Peyer's patch (tissue), 4 donors: ENCODE measurements around the gene BRSK1. TPM values are rescaled to one million over a fixed set of nuclear protein-coding genes. Genes with fewer than 3 reads are reported as not detected.

Experiments
- DNase-seq, 3 donors: peaks; one replicate each; pipeline ENCODE4 v3.0.0-alpha.2; 2017 to 2019
- H3K27ac ChIP-seq, 4 donors: fragments of 200-600 bp; sonication (generic); one replicate each; pipeline ENCODE4 v1.5.1; 2016 to 2019
- H3K27me3 ChIP-seq, 2 donors: fragments of 200-600 bp; sonication (generic); one replicate each; pipeline ENCODE4 v1.5.1; 2019
- H3K36me3 ChIP-seq, 3 donors: fragments of 200-600 bp; sonication (generic); one replicate each; pipeline ENCODE4 v1.5.1; 2016 to 2019
- H3K4me1 ChIP-seq, 4 donors: fragments of 200-600 bp; sonication (generic); one replicate each; pipeline ENCODE4 v1.5.1; 2016 to 2019
- H3K4me3 ChIP-seq, 4 donors: fragments of 200-600 bp; sonication (generic); 1 replicate in 3 of 4; 2 replicates in 1 of 4; pipeline ENCODE4 v1.5.1; 2016 to 2019; ENCODE audit warnings: mild to moderate bottlenecking in 1 of 4
- H3K9me3 ChIP-seq, 4 donors: fragments of 200-600 bp; sonication (generic); one replicate each; pipeline ENCODE4 v1.5.1; 2016 to 2019; ENCODE audit warnings: mild to moderate bottlenecking in 1 of 4
- POLR2A ChIP-seq, 2 donors: fragments of 450-650 bp; IDR thresholded peaks; one replicate each; pipeline ENCODE4 v1.5.1; 2017; ENCODE audit warnings: antibody characterized with exemption in 2 of 2, mild to moderate bottlenecking in 2 of 2, moderate library complexity in 2 of 2
- total RNA-seq, 4 donors: library from RNA; depleted of rRNA; stranded (reverse); fragments of >200 nt; gene quantifications; one replicate each; pipeline ENCODE4 v1.1.0, GENCODE V29; 2016
- TF ChIP-seq, protein P1 (sequence below), 6 experiments: fragments of 450-650 bp in 4 of 6; fragments of 200-600 bp in 2 of 6; sonication (generic) in 1 of 6; IDR thresholded peaks; one replicate each; pipeline ENCODE4 v1.5.1; 2017 to 2019; ENCODE audit warnings: antibody characterized with exemption in 6 of 6, mild to moderate bottlenecking in 3 of 6, moderate library complexity in 1 of 6

BRSK1 gene
- total RNA-seq, 4 donors from 2014 or later = 0.35 to 6.6 (median 3.0) TPM

DNA sequence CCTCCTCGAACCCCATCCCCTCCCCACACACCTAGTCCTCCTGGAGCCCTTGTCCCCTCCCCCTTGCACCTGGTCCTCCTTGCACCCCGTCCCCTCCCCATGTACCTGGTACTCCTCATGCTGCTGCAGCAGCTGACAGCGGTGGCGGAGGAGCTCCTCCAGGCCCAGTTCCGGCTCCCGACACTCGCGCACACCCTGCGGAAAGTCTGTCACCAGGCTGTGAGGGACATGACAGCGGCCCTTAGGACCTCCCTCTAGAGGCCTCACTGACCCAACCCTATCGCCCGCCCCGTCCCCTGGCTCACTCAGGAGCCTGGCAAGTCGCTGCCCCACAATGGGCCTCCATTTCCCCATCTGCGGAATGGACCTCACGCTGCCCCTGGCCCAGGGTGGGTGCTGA, 18.6 kb upstream of the BRSK1 start:
- no peak for DNase-seq

DNA sequence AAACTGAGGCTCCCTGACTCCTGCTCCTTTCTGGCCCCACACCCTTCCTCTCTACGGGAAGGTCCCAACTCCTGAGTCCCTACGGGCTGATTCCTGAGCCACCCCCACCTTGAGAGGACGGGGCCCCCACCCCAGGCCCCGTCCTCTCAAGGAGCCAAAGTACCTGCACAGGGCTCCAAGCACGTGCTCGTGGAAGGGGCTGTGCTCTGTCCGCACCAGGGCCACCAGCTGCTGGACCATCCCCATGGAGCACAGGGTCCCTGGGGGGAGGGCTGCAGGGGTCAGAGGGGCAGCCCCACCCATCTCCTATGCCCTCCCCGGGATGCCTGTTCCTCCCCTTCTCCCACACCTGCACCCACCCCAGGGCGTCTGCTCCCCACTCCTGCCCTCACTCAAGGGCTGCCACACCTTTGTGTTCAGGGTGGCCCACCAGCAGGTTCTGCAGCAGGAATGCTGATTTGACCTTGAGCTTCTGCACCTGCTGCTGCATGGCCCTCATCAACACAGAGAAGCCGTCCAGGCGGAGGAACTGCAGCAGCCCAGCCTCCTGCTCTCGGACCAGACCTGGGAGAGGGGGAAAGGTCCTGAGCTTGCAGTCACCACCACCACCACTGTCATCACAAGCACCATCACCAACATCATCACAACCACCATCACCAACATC, 17.9 kb upstream of the BRSK1 start:
- H3K36me3 ChIP-seq = peaks cover 0 to 13% (median 0%) of the 10 kb centered on the region in 3 donors
- no peaks in the 10 kb centered on the region for H3K4me1 ChIP-seq
- no peaks in the 10 kb centered on the region for H3K27me3 ChIP-seq
- DNase-seq = no peak
- TF ChIP-seq, protein P1, sequence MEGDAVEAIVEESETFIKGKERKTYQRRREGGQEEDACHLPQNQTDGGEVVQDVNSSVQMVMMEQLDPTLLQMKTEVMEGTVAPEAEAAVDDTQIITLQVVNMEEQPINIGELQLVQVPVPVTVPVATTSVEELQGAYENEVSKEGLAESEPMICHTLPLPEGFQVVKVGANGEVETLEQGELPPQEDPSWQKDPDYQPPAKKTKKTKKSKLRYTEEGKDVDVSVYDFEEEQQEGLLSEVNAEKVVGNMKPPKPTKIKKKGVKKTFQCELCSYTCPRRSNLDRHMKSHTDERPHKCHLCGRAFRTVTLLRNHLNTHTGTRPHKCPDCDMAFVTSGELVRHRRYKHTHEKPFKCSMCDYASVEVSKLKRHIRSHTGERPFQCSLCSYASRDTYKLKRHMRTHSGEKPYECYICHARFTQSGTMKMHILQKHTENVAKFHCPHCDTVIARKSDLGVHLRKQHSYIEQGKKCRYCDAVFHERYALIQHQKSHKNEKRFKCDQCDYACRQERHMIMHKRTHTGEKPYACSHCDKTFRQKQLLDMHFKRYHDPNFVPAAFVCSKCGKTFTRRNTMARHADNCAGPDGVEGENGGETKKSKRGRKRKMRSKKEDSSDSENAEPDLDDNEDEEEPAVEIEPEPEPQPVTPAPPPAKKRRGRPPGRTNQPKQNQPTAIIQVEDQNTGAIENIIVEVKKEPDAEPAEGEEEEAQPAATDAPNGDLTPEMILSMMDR (IDR thresholded peaks at IDR 0.05) = no peak
- no peak for TF ChIP-seq POLR2A (IDR thresholded peaks at IDR 0.05)
- no peak overlapping the region for H3K4me3 ChIP-seq
- H3K9me3 ChIP-seq = no peaks in the 10 kb centered on the region
- H3K27ac ChIP-seq = no peak overlapping the region

More for the DNA sequence above, 18.6 kb upstream of the BRSK1 start:
- Histone ChIP-seq H3K9me3 (no peaks in the 10 kb centered on the region), H3K4me1 (no peaks in the 10 kb centered on the region), H3K27me3 (no peaks in the 10 kb centered on the region), H3K27ac (no peak overlapping the region), H3K4me3 (no peak overlapping the region), H3K36me3 (peaks cover 0 to 13% (median 0%) of the 10 kb centered on the region in 3 donors)
- TF ChIP-seq, protein P1 (IDR thresholded peaks at IDR 0.05) = no peak
- TF ChIP-seq POLR2A (IDR thresholded peaks at IDR 0.05) = no peak

DNA sequence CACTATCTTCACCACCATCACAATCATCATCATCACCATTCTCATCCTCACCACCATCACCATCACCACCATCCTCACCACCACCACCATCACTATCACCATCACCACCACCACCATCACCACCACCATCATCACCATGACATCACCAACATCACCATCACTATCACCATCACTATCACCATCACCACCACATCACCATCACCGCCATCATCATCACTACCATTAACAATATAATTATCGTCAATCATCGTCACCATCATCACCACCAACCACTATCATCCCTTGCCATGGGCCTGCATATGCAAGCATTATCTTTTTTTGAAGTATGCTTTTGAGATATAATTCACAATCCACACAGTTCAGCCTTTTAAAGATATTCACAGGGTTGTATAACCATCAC, 17.4 kb upstream of the BRSK1 start:
- TF ChIP-seq, protein P1 (IDR thresholded peaks at IDR 0.05) = no peak
- TF ChIP-seq POLR2A (IDR thresholded peaks at IDR 0.05) = no peak
- Histone ChIP-seq H3K9me3 (no peaks in the 10 kb centered on the region), H3K27me3 (no peaks in the 10 kb centered on the region), H3K4me1 (no peaks in the 10 kb centered on the region), H3K27ac (no peak overlapping the region), H3K36me3 (peaks cover 0 to 17% (median 0%) of the 10 kb centered on the region in 3 donors), H3K4me3 (no peak overlapping the region)
- DNase-seq = no peak

DNA sequence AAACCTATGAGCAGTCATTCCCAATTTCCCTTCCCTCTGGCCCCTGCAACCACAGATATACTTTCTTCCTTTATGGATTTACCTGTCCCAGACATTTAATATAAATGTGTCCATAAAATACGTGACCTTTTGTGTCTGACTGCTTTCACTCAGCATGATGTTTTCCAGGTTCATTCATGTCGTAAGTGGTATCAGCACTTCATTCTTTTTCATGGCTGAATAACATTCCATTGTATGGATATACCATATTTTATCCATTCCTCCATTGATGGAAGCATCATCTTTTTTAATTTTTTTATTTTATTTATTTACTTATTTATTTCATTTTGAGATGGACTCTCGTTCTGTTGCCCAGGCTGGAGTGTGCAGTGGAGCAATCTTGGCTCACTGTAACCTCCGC, 17.0 kb upstream of the BRSK1 start:
- no peak for DNase-seq
- no peaks in the 10 kb centered on the region for H3K9me3 ChIP-seq
- H3K4me1 ChIP-seq = no peaks in the 10 kb centered on the region
- TF ChIP-seq, protein P1 (IDR thresholded peaks at IDR 0.05) = no peak
- no peak for TF ChIP-seq POLR2A (IDR thresholded peaks at IDR 0.05)
- no peak overlapping the region for H3K4me3 ChIP-seq
- no peak overlapping the region for H3K27ac ChIP-seq
- peaks cover 0 to 20% (median 0%) of the 10 kb centered on the region in 3 donors for H3K36me3 ChIP-seq
- H3K27me3 ChIP-seq = no peaks in the 10 kb centered on the region

DNA sequence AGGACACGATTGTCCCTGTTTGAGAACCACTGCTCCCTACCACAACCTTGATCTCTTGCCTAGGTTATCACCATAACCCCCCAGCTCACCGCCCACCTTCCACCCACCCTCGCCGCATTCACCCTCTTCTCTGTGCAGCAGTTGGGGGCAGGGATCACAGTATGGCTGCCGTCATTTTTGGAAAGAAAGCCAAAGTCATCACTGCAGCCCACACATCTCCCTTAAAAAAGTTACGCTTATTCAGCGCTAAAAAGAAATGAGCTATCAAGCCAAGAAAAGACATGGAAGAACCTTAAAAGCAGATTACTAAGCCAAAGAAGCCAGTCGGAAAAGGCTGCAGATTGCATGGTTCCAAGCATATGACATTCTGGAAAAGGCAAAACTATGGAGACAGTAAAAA, 14.5 kb upstream of the BRSK1 start:
- Histone ChIP-seq H3K36me3 (peaks cover 0 to 42% (median 0%) of the 10 kb centered on the region in 3 donors), H3K4me3 (no peak overlapping the region), H3K27me3 (no peaks in the 10 kb centered on the region), H3K9me3 (no peaks in the 10 kb centered on the region), H3K27ac (no peak overlapping the region), H3K4me1 (no peaks in the 10 kb centered on the region)
- TF ChIP-seq POLR2A (IDR thresholded peaks at IDR 0.05) = no peak
- TF ChIP-seq, protein P1 (IDR thresholded peaks at IDR 0.05) = no peak
- no peak for DNase-seq
